T1000 (cell line): ENCODE measurements around the gene MEI4.
"Not testable (repeated sequence)": the region's sequence is repeated elsewhere in the genome, so short reads cannot be mapped to it uniquely, and the experiment has no call there.

Experiments used
- DNase-seq: peaks from one replicate; lab custom pipeline; 2025; ENCODE audit warnings: mixed read lengths; lab: John Stamatoyannopoulos, UW

MEI4 gene, protein sequence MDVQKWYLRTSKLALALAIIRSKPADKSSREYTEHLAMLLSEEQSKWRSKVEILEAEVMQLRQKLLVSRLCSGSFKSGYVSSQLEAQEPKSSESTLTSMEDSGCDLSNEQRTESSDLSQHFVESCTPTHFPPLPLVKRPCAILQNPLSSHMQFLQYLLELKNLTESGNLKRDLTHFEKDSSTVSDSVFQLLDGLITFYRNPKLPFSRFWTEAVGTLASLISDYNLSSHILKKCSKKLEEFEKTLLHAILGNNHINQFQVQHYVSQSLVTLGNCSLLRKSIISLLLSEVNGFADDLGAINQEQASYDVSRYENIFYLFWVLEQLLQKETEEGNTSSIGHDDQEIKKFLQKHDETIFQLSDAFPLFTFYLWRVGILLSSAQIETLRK

DNA sequence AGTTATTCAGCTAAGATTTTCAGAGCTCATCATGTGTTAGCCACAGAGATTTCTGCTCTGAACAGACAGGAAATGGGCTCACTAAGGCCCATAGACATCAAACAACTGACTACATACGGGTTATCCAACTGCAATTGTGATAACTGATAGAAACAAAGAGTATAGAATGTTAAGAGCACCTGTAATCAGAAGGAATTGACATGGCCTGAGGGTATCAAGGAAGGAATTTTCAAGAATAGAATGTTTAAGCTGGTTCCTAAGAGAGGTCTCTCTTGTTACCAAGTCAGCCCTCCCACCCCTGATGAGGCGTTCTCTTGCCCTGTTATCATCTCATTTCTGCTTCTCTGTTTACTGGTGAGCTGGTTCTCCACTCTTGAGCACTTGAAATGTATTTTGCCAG, at the start of gene MEI4:
Gene MEI4, plus strand, starts transcription at position 301 of the 400 bp plus-strand sequence. CDS start 37,633 bp downstream, outside the sequence.
- DNase-seq: no peak

DNA sequence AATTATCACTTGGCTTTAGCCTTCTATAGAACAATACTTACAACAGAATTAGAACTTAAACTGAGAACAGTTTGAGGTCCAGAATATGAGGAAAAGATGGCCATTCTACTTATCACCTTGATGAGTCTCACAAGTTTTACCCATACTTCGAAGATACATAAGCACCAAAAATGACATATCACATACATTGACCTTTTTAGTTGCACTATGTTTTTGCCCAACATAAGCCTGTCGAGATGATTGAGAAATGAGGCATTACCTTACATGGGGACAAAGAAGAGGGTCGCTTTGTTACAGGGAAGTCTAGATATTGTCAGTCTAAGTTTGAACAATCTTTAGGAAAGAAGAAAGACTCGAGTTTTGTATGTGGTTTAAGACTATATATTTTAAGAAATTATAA, 48.4 kb upstream of the MEI4 start:
- DNase-seq: no peak

GRCh38 chr6:77607004-77607403, 45.8 kb upstream of the MEI4 start:
- DNase-seq: no peak

- no peak for DNase-seq
Observed at GRCh38 chr6:77609106-77609505, 43.7 kb upstream of the MEI4 start.

- DNase-seq: no peak
Observed at GRCh38 chr6:77619114-77619513, 33.7 kb upstream of the MEI4 start.

- no peak for DNase-seq
Observed at GRCh38 chr6:77620278-77620882, 32.5 kb upstream of the MEI4 start.

- no peak for DNase-seq
Observed at GRCh38 chr6:77624515-77624914, 28.3 kb upstream of the MEI4 start.

GRCh38 chr6:77626426-77626825, 26.4 kb upstream of the MEI4 start:
- DNase-seq: no peak

- DNase-seq: no peak
Observed at GRCh38 chr6:77630014-77630413, 22.8 kb upstream of the MEI4 start.

- DNase-seq: no peak
Observed at GRCh38 chr6:77633471-77633870, 19.4 kb upstream of the MEI4 start.

- DNase-seq: no peak
Observed at GRCh38 chr6:77633993-77634715, 18.7 kb upstream of the MEI4 start.

DNA sequence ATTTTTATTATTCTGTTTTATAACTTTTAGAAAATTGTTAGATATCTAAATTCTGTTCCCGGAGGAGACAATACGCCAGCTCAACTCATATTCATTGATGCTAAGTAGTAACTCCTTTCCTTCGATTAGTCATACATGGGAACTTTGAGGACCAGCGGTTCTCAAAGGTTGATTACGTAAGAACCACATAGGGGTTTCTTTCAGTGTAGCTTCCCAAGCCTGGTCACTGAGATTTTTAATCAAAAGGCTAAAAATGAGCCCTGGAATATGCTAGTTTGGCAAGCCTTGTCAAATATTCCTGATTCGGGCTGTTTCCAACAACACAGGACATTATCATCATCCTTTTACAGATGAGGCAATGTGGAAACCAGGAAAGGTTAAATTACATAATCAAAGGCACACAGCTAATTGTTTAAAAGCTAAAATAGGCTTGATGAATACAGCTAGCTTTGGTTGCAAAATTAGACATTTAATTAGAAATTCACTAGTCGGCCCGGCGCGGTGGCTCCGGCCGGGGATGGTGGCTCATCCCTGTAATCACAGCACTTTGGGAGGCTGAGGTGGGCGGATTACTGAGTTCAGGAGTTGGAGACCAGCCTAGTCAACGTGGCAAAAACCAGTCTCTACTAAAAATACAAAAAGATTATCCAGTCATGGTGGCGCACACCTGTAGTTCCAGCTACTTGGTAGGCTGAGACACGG, 14.6 kb upstream of the MEI4 start:
- DNase-seq: no peak

- DNase-seq: no peak
Observed at GRCh38 chr6:77644102-77644705, 8.6 kb upstream of the MEI4 start.

DNA sequence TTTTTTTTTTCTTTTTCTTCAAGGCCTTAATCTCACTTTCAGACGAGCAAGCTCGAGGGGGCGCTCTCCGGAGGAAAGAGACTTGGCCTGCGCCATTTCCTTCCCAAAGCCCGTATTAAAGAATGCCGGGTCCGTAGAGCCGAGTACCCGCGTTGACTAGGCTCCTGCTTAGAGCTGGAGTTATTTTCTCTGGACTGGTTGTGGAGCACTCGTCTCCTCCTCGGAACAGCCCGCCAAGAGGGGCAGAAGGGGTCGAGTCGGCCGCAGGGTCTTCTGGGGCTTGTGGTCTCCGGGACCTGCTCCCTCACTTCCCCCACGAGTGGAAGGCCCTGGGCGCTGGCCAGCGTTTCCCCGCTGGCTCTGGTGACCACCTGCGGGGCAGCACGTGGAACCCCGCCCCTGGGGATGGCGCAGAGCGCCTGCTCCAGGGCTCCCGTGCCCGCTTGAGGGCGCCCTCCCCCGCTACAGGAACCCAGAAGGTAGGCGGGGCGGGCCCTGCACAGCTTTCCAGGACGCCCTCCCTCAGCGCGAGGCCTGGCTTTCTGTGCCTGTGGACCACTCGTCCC, 2.7 kb upstream of the MEI4 start:
- DNase-seq: no peak

DNA sequence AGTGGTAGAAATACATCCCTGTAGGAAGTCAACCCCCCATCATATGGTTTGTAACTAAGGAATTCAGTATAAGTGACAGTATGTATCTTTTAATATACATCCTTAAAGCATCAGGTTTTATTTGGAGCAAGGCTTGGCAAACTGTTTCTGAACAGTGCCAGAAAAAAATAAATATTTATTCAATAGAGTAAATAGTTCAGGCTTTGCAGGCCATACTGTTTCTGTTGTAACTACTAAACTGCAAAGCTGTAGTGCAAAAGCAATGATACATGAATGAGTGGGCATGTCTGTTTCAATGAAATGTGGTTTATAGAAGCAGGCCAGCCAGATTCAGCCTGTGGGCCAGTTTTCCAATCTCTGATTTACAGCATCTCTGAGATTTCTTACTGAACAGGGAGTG, 977 bp downstream of the MEI4 start:
- DNase-seq: no peak

DNA sequence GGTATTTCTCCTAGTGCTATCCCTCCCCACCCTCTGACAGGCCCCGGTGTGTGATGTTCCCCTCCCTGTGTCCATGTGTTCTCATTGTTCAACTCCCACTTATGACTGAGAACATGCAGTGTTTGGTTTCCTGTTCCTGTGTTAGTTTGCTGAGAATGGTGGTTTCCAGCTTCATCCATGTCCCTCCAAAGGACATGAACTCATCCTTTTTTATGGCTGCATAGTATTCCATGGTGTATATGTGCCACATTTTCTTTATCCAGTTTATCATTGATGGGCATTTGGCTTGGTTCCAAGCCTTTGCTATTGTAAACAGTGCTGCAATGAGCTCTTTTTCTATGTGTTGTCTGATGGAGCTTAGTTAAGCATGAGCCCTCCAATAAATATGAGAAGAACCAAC, 2.2 kb downstream of the MEI4 start:
- not testable (repeated sequence) for DNase-seq

DNA sequence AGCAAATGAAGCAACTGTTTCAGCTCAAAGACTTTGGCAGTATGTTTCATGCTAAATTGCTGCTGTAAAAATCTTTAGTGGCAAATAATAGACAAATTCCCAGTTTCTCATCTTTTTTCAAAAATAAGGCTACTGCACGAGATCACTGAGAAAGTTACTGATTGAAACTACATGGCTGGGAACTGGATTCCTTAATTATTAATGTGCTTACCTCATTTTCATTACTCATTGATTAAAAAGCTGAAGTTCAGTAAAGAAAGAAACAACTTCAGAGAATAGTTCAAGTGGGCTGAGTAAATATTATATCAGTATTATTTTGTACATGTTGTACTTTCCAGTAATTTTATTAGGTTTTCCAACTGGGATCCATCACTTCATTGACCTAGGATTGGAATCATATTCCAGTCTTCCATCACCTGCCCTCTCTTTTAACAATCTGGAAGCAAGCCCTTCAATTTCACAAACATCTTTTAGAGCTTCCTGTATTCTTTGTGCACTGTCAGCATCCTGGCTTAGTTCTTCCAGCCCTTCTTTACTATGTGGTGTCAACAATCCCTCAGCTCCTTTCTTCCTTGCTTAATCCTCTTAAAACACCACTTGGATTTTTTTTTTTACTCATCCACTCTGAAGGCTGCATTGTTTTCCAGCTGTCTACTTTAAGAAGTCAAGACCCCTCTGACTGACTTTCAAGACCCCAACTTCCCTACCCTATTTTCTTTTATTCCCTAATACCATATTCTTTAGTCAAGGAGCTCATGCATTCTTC, 4.3 kb downstream of the MEI4 start:
- DNase-seq: no peak

- no peak for DNase-seq
Observed at GRCh38 chr6:77666340-77666739, 13.5 kb downstream of the MEI4 start.

DNA sequence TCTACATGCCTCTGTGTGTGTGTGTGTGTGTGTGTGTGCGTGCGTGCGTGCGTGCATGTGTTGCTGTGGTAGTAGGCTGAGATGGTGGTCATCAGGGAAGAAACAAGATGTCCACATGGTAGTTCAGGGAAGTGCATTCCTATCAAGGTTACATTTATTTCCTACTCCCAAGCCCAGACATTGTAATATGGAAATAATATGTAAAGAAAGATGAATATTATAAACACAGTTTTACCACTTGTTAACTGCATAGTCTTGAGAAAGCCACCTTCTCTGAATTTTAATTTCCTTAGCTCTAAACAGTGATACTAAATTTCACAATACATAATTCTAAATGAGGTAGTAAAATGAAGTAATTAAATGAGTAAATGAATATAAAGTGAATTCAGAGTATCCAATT, 14.0 kb downstream of the MEI4 start:
- no peak for DNase-seq

- no peak for DNase-seq
Observed at GRCh38 chr6:77669913-77670312, 17.1 kb downstream of the MEI4 start.

DNA sequence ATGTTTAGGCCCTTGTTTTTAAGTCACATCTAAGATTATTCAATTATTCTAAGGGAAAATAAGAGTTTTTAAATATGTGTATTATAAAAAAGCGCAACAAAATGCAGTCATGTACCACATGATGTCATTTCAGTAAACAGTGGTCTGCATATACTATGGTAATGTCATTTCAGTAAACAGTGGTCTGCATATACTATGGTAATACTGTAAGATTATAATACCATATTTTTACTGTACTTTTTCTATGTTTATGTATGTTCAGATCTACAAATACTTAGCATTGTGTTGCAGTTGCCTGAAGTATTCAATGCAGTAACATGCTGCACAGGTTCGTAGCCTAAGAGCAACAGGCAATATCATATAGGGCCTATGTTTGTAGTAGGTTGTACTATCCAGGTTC, 21.4 kb downstream of the MEI4 start:
- DNase-seq: no peak
